Astrocyte (in vitro differentiated cells and primary cell): ENCODE results near the gene CCDC6. TPM values are rescaled to one million over a fixed set of nuclear protein-coding genes. Genes with fewer than 3 reads are reported as not detected.

Experiments used
- DNase-seq: peaks from one replicate; pipeline ENCODE4 v3.0.0-alpha.2; 2010; ENCODE audit warnings: low read depth
- FAIRE-seq: peaks from 2 replicates; lab custom pipeline; 2011; peaks lifted over from hg19 to GRCh38; lab: Jason Lieb, UNC
- H2AFZ ChIP-seq: 2 replicates; pipeline ENCODE4 v1.6.0; 2012; ENCODE audit warnings: low read depth, low read length, inconsistent platforms
- H3K27ac ChIP-seq: 2 replicates; pipeline ENCODE4 v1.5.1; 2011; ENCODE audit warnings: low read depth, low read length, inconsistent platforms
- H3K27me3 ChIP-seq: 2 replicates; pipeline ENCODE4 v1.6.0; 2011; ENCODE audit warnings: low read length, inconsistent platforms; ENCODE audit not compliant: insufficient read depth
- H3K36me3 ChIP-seq: 2 replicates; pipeline ENCODE4 v1.5.1; 2011; ENCODE audit warnings: low read length, inconsistent platforms; ENCODE audit not compliant: insufficient read depth
- H3K4me1 ChIP-seq: 2 replicates; pipeline ENCODE4 v1.5.1; 2011; ENCODE audit warnings: low read length, inconsistent platforms; ENCODE audit not compliant: insufficient read depth
- H3K4me2 ChIP-seq: 2 replicates; pipeline ENCODE4 v1.6.0; 2012; ENCODE audit warnings: low read length, inconsistent platforms
- H3K4me3 ChIP-seq: 2 replicates; pipeline ENCODE4 v1.5.1; 2011; ENCODE audit warnings: low read depth, mild to moderate bottlenecking, low read length, inconsistent platforms; ENCODE audit not compliant: insufficient read depth
- H3K79me2 ChIP-seq: 2 replicates; pipeline ENCODE4 v1.6.0; 2012; ENCODE audit warnings: mild to moderate bottlenecking, low read length, inconsistent platforms; ENCODE audit not compliant: insufficient read depth
- H3K9ac ChIP-seq: 2 replicates; pipeline ENCODE4 v1.6.0; 2012; ENCODE audit warnings: mild to moderate bottlenecking, low read length, inconsistent platforms
- H3K9me3 ChIP-seq: 2 replicates; pipeline ENCODE4 v1.5.1; 2012; ENCODE audit warnings: low read depth, mild to moderate bottlenecking, low read length, inconsistent platforms; ENCODE audit not compliant: insufficient read depth
- H4K20me1 ChIP-seq: 2 replicates; pipeline ENCODE4 v1.6.0; 2012; ENCODE audit warnings: low read length, inconsistent platforms; ENCODE audit not compliant: insufficient read depth
- H3K27ac Mint-ChIP-seq: one replicate; pipeline ENCODE4 v1.8.0; 2021; ENCODE audit warnings: mild to moderate bottlenecking, mixed read lengths; ENCODE audit not compliant: unreplicated experiment
- H3K27me3 Mint-ChIP-seq: one replicate; pipeline ENCODE4 v1.8.0; 2021; ENCODE audit warnings: low read depth, mixed read lengths; ENCODE audit not compliant: unreplicated experiment
- H3K36me3 Mint-ChIP-seq: one replicate; pipeline ENCODE4 v1.8.0; 2021; ENCODE audit warnings: low read depth, mixed read lengths; ENCODE audit not compliant: unreplicated experiment
- H3K4me1 Mint-ChIP-seq: one replicate; pipeline ENCODE4 v1.8.0; 2021; ENCODE audit warnings: low read depth, mixed read lengths; ENCODE audit not compliant: unreplicated experiment
- H3K4me3 Mint-ChIP-seq: one replicate; pipeline ENCODE4 v1.8.0; 2021; ENCODE audit warnings: mild to moderate bottlenecking, moderate library complexity, mixed read lengths; ENCODE audit not compliant: unreplicated experiment
- H3K9me3 Mint-ChIP-seq: one replicate; pipeline ENCODE4 v1.8.0; 2021; ENCODE audit warnings: mild to moderate bottlenecking, mixed read lengths; ENCODE audit not compliant: unreplicated experiment
- EZH2 ChIP-seq: IDR thresholded peaks from 2 replicates; pipeline ENCODE4 v1.6.1; 2012; ENCODE audit warnings: mild to moderate bottlenecking, low read length, inconsistent platforms; ENCODE audit not compliant: insufficient read depth
- total RNA-seq: library from RNA; stranded (reverse); gene quantifications from 2 replicates; pipeline ENCODE4 v1.2.1, GENCODE V29; 2021
- TF ChIP-seq, protein P1 (sequence below): IDR thresholded peaks from 2 replicates; pipeline ENCODE4 v1.5.1; 2011; ENCODE audit warnings: low read depth, mild to moderate bottlenecking, inconsistent platforms, low read length, moderate library complexity; ENCODE audit not compliant: insufficient read depth

CCDC6 gene
- total RNA-seq, 1 donor from 2014 or later, result 69.4 TPM

DNA sequence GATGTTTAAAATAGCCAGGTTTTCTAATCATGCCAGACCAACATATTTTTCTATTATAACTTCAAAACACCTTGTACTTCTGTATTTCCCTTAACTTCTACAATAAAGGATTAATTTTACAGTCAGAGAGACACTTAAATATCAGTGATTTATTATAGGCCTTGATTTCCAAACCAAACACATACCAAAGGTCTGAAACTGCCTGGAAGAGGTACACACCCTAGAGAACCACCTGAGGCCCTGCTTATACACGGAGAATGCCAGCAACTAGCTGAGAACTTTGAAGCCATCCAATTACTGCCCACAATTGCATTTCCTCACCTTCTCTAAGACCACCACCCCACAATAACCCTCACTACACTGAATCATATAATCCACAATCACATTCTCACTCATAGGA lies 4.9 kb downstream of the CCDC6 start:
- H3K9me3 ChIP-seq, result no peaks in the 10 kb centered on the region
- no peak for DNase-seq

DNA sequence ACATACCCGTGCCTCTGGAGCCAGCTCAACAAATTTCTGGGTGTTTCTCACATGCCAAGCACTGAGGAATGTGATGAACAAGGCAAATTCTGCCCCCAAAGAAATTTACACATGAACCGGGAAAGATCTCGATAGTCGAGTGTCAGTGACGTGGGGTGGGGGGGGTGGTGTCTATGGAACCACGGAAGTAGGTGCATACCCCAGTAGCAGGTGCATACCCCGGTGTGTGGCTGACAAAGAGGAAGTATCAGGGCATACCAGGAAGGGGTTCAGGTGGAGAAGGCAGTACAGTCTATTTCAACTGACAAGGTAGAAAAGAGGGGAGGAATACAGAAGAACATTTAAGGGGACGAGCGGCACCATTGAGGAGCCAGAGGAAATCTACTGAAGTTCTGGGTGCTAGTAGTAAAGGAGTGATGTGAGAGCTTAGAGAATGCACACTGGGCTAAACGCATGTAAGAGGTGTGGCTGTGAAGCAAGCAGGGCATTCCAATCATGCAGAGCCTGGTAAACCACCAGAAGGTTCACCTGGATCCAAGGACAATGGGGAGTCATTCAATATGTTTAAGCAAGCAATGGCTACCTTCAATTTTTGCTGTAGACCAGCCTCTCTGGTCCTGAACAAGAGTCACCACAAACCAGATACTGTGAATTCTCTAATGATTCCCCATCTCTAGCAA lies 6.2 kb downstream of the CCDC6 start:
- Histone ChIP-seq H3K9ac (no peak overlapping the region), H3K36me3 (no peaks in the 10 kb centered on the region), H3K4me2 (no peak overlapping the region), H3K9me3 (no peaks in the 10 kb centered on the region), H3K79me2 (peaks cover 98% of the 10 kb centered on the region), H4K20me1 (peaks cover 96% of the 10 kb centered on the region), H3K27me3 (no peaks in the 10 kb centered on the region), H3K27ac (no peak overlapping the region), H2AFZ (no peak overlapping the region), H3K4me3 (no peak overlapping the region), H3K4me1 (peaks cover 11% of the 10 kb centered on the region)
- DNase-seq, result no peak
- TF ChIP-seq, protein P1, sequence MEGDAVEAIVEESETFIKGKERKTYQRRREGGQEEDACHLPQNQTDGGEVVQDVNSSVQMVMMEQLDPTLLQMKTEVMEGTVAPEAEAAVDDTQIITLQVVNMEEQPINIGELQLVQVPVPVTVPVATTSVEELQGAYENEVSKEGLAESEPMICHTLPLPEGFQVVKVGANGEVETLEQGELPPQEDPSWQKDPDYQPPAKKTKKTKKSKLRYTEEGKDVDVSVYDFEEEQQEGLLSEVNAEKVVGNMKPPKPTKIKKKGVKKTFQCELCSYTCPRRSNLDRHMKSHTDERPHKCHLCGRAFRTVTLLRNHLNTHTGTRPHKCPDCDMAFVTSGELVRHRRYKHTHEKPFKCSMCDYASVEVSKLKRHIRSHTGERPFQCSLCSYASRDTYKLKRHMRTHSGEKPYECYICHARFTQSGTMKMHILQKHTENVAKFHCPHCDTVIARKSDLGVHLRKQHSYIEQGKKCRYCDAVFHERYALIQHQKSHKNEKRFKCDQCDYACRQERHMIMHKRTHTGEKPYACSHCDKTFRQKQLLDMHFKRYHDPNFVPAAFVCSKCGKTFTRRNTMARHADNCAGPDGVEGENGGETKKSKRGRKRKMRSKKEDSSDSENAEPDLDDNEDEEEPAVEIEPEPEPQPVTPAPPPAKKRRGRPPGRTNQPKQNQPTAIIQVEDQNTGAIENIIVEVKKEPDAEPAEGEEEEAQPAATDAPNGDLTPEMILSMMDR, result no peak
- TF ChIP-seq EZH2, result no peak
- Mint-ChIP-seq H3K27me3 (no peaks in the 10 kb centered on the region), H3K36me3 (no peaks in the 10 kb centered on the region), H3K27ac (no peak overlapping the region), H3K9me3 (no peaks in the 10 kb centered on the region), H3K4me1 (peaks cover 38% of the 10 kb centered on the region), H3K4me3 (peak overlapping the region; percentile 8)
- FAIRE-seq, result no peak

More for the DNA sequence above, 4.9 kb downstream of the CCDC6 start:
- no peaks in the 10 kb centered on the region for H3K9me3 Mint-ChIP-seq
- H3K36me3 ChIP-seq, result no peaks in the 10 kb centered on the region
- no peak overlapping the region for H3K4me3 ChIP-seq
- no peak overlapping the region for H3K4me2 ChIP-seq
- no peaks in the 10 kb centered on the region for H3K27me3 ChIP-seq
- H3K4me1 Mint-ChIP-seq, result peaks cover 33% of the 10 kb centered on the region
- H3K9ac ChIP-seq, result no peak overlapping the region
- no peak overlapping the region for H2AFZ ChIP-seq
- peaks cover 94% of the 10 kb centered on the region for H3K79me2 ChIP-seq
- no peak for TF ChIP-seq EZH2
- TF ChIP-seq, protein P1, result no peak
- no peak overlapping the region for H3K27ac Mint-ChIP-seq
- no peaks in the 10 kb centered on the region for H3K27me3 Mint-ChIP-seq
- no peak overlapping the region for H3K27ac ChIP-seq
- no peak for FAIRE-seq
- H3K4me3 Mint-ChIP-seq, result no peak overlapping the region
- H3K4me1 ChIP-seq, result peaks cover 7% of the 10 kb centered on the region
- H3K36me3 Mint-ChIP-seq, result no peaks in the 10 kb centered on the region
- peaks cover 90% of the 10 kb centered on the region for H4K20me1 ChIP-seq
